CD14-positive monocyte (primary cell): ENCODE results near the gene PTPRR. TPM values are rescaled to one million over a fixed set of nuclear protein-coding genes. Genes with fewer than 3 reads are reported as not detected.

Source experiments
- DNase-seq, 3 donors: peaks; one replicate each; pipeline ENCODE4 v3.0.0-alpha.2; 2011 to 2022
- H2AFZ ChIP-seq: 2 replicates; pipeline ENCODE4 v1.6.0; 2012; ENCODE audit warnings: mild to moderate bottlenecking, low read depth, low read length, inconsistent platforms; ENCODE audit not compliant: insufficient read depth, poor library complexity, severe bottlenecking
- H3K27ac ChIP-seq, 2 donors: 1 replicate in 1 of 2; 2 replicates in 1 of 2; pipeline ENCODE4 v1.5.1; 2012 to 2013; ENCODE audit warnings: low read length in 2 of 2, control low read depth in 1 of 2, inconsistent platforms in 1 of 2, low read depth in 1 of 2, mild to moderate bottlenecking in 1 of 2
- H3K27me3 ChIP-seq, 2 donors: one replicate each; pipeline versions ENCODE4 v1.6.0 to v1.6.1; 2011 to 2013; ENCODE audit warnings: low read length in 2 of 2; ENCODE audit not compliant: control insufficient read depth in 2 of 2, insufficient read depth in 2 of 2
- H3K36me3 ChIP-seq, 2 donors: replicated peaks in 1 of 2; 1 replicate in 1 of 2; 2 replicates in 1 of 2; pipeline versions ENCODE4 v1.5.1 to v1.6.1; 2012 to 2013; ENCODE audit warnings: low read length in 2 of 2, control low read depth in 1 of 2, inconsistent platforms in 1 of 2, mild to moderate bottlenecking in 1 of 2; ENCODE audit not compliant: insufficient read depth in 2 of 2, control insufficient read depth in 1 of 2
- H3K4me1 ChIP-seq, 2 donors: 1 replicate in 1 of 2; 2 replicates in 1 of 2; pipeline versions ENCODE4 v1.5.1 to v1.6.1; 2012 to 2013; ENCODE audit warnings: low read length in 2 of 2, control low read depth in 1 of 2, inconsistent platforms in 1 of 2, mild to moderate bottlenecking in 1 of 2, moderate library complexity in 1 of 2; ENCODE audit not compliant: insufficient read depth in 2 of 2, control insufficient read depth in 1 of 2
- H3K4me2 ChIP-seq: replicated peaks from 2 replicates; pipeline ENCODE3; 2012; ENCODE audit warnings: low read length, moderate library complexity, mild to moderate bottlenecking; ENCODE audit not compliant: poor library complexity, severe bottlenecking; ENCODE audit errors: extremely low read depth
- H3K4me3 ChIP-seq, 3 experiments: fragments of 200-600 bp in 1 of 3; sonication (generic) in 1 of 3; replicated peaks in 1 of 3; 1 replicate in 2 of 3; 2 replicates in 1 of 3; pipeline ENCODE4 v1.5.1; 2011 to 2013; ENCODE audit warnings: low read length in 3 of 3, mild to moderate bottlenecking in 3 of 3, control low read depth in 2 of 3, low read depth in 2 of 3, inconsistent platforms in 1 of 3, moderate library complexity in 1 of 3
- H3K79me2 ChIP-seq: 2 replicates; pipeline ENCODE4 v1.6.0; 2012; ENCODE audit warnings: mild to moderate bottlenecking, control low read depth, inconsistent platforms, low read length, moderate library complexity; ENCODE audit not compliant: insufficient read depth
- H3K9ac ChIP-seq: 2 replicates; pipeline ENCODE4 v1.6.0; 2017; ENCODE audit warnings: low read length, mild to moderate bottlenecking; ENCODE audit not compliant: insufficient read depth, poor library complexity, severe bottlenecking
- H3K9me3 ChIP-seq, 2 donors: replicated peaks in 1 of 2; 1 replicate in 1 of 2; 2 replicates in 1 of 2; pipeline versions ENCODE4 v1.5.1 to v1.6.1; 2012 to 2013; ENCODE audit warnings: low read length in 2 of 2, control low read depth in 1 of 2; ENCODE audit not compliant: control insufficient read depth in 1 of 2, insufficient read depth in 1 of 2
- H4K20me1 ChIP-seq: 2 replicates; pipeline ENCODE4 v1.6.0; 2012; ENCODE audit warnings: mild to moderate bottlenecking, low read length, control low read depth, moderate library complexity; ENCODE audit not compliant: insufficient read depth
- H3K27ac Mint-ChIP-seq, 7 donors: one replicate each; pipeline ENCODE4 v1.8.0; 2020; ENCODE audit warnings: mild to moderate bottlenecking in 7 of 7, mixed read lengths in 7 of 7, moderate library complexity in 6 of 7, inconsistent platforms in 2 of 7
- H3K27me3 Mint-ChIP-seq, 3 donors: one replicate each; pipeline ENCODE4 v1.8.0; 2021 to 2022; ENCODE audit warnings: low read depth in 3 of 3, mild to moderate bottlenecking in 3 of 3, mixed read lengths in 3 of 3, moderate library complexity in 3 of 3, inconsistent platforms in 1 of 3
- H3K36me3 Mint-ChIP-seq, 2 donors: one replicate each; pipeline ENCODE4 v1.8.0; 2020; ENCODE audit warnings: mixed read lengths in 2 of 2, inconsistent platforms in 1 of 2, mild to moderate bottlenecking in 1 of 2
- H3K4me1 Mint-ChIP-seq: one replicate; pipeline ENCODE4 v1.8.0; 2020; ENCODE audit warnings: mild to moderate bottlenecking, mixed read lengths
- H3K4me3 Mint-ChIP-seq, 2 donors: one replicate each; pipeline ENCODE4 v1.8.0; 2020; ENCODE audit warnings: mild to moderate bottlenecking in 2 of 2, mixed read lengths in 2 of 2, moderate library complexity in 1 of 2
- H3K9me3 Mint-ChIP-seq, 7 donors: one replicate each; pipeline ENCODE4 v1.8.0; 2020 to 2022; ENCODE audit warnings: mixed read lengths in 7 of 7, mild to moderate bottlenecking in 6 of 7, moderate library complexity in 6 of 7, inconsistent platforms in 2 of 7
- CTCF ChIP-seq: fragments of 200-600 bp; IDR thresholded peaks from one replicate; pipeline ENCODE4 v1.8.0; 2022; ENCODE audit warnings: antibody characterized with exemption, mild to moderate bottlenecking
- WGBS: methylation state at CpG from one replicate; pipeline ENCODE4 v1.1.5; 2013; ENCODE audit warnings: missing lambda C conversion rate; ENCODE audit not compliant: insufficient coverage; 5-methylcytosine and 5-hydroxymethylcytosine counted together
- intact Hi-C, 2 donors: fragments of 100-400 bp; cut with micrococcal nuclease; formaldehyde crosslinking; loops; one replicate each; pipeline versions ENCODE4 v1.15.0 to v1.15.1; 2023
- polyA plus RNA-seq, 3 donors: library from polyadenylated mRNA; depleted of rRNA in 1 of 3; unstranded in 2 of 3; stranded (reverse) in 1 of 3; fragments of 300-500 nt in 2 of 3; fragments of >200 nt in 1 of 3; fragmentation: Illumina TruSeq in 2 of 3; gene quantifications; 1 replicate in 2 of 3; 2 replicates in 1 of 3; pipeline ENCODE4 v1.2.3, GENCODE V29; 2012 to 2021

PTPRR gene
- polyA plus RNA-seq, 3 donors: not detected

- H3K4me2 ChIP-seq: no peak overlapping the region
- no peak for TF ChIP-seq CTCF
- Mint-ChIP-seq H3K9me3 (no peaks in the 10 kb centered on the region), H3K36me3 (no peaks in the 10 kb centered on the region), H3K27me3 (peaks cover 0 to 7% (median 6%) of the 10 kb centered on the region in 3 donors), H3K4me1 (no peaks in the 10 kb centered on the region), H3K27ac (no peak overlapping the region), H3K4me3 (no peak overlapping the region)
- H3K9ac ChIP-seq: no peak overlapping the region
- H4K20me1 ChIP-seq: no peaks in the 10 kb centered on the region
- no peaks in the 10 kb centered on the region for H3K4me1 ChIP-seq
- intact Hi-C loops: no loop called here
- no peaks in the 10 kb centered on the region for H3K9me3 ChIP-seq
- no peak overlapping the region for H3K4me3 ChIP-seq
- H3K27ac ChIP-seq: no peak overlapping the region
- H2AFZ ChIP-seq: no peak overlapping the region
- no CpG with 5 or more reads among the region's 4 CpGs for WGBS
- DNase-seq: no peak
- no peaks in the 10 kb centered on the region for H3K36me3 ChIP-seq
- peaks cover 0 to 2% of the 10 kb centered on the region in 2 donors for H3K27me3 ChIP-seq
- no peaks in the 10 kb centered on the region for H3K79me2 ChIP-seq
Measured at GRCh38 chr12:70617450-70617849, 303.1 kb downstream of the PTPRR start.

GRCh38 chr12:70615174-70615866, 305.2 kb downstream of the PTPRR start:
- Mint-ChIP-seq H3K27me3 (peaks cover 12 to 22% (median 15%) of the 10 kb centered on the region in 3 donors), H3K9me3 (no peaks in the 10 kb centered on the region), H3K4me1 (peaks cover 1% of the 10 kb centered on the region), H3K36me3 (no peaks in the 10 kb centered on the region), H3K27ac (no peak overlapping the region), H3K4me3 (no peak overlapping the region)
- Histone ChIP-seq H3K79me2 (no peaks in the 10 kb centered on the region), H4K20me1 (no peaks in the 10 kb centered on the region), H3K4me2 (no peak overlapping the region), H3K4me3 (no peak overlapping the region), H3K4me1 (no peaks in the 10 kb centered on the region), H2AFZ (no peak overlapping the region), H3K27me3 (peaks cover 11 to 14% of the 10 kb centered on the region in 2 donors), H3K9me3 (no peaks in the 10 kb centered on the region), H3K9ac (no peak overlapping the region), H3K27ac (no peak overlapping the region), H3K36me3 (no peaks in the 10 kb centered on the region)
- no peak for TF ChIP-seq CTCF
- no peak for DNase-seq
- intact Hi-C loops: no loop called here
- WGBS: 100% methylated on average over 2 of the region's 5 CpGs
